NOMO-1 (cell line): ENCODE data around the gene LRFN2.

ENCODE experiments used
- DNase-seq, 2 experiments: peaks; one replicate each; lab custom pipeline; 2025; ENCODE audit not compliant: unreplicated experiment in 2 of 2; lab: John Stamatoyannopoulos, UW

The LRFN2 gene

GRCh38 chr6:40408786-40409542 is 178.2 kb downstream of the LRFN2 start:
- DNase-seq: no peak

GRCh38 chr6:40407239-40407638 is 179.9 kb downstream of the LRFN2 start:
- DNase-seq: no peak

GRCh38 chr6:40406175-40406574 is 181.0 kb downstream of the LRFN2 start:
- DNase-seq: no peak

- DNase-seq: no peak
These were observed 186.4 kb downstream of the LRFN2 start for GRCh38 chr6:40400738-40401137.

- no peak for DNase-seq
These were observed 187.2 kb downstream of the LRFN2 start for GRCh38 chr6:40399888-40400457.

GRCh38 chr6:40398810-40399477 is 188.2 kb downstream of the LRFN2 start:
- DNase-seq: no peak

GRCh38 chr6:40398034-40398691 is 189.0 kb downstream of the LRFN2 start:
- DNase-seq: no peak

GRCh38 chr6:40397287-40398033 is 189.7 kb downstream of the LRFN2 start:
- DNase-seq: no peak

- DNase-seq: no peak
These were observed 191.5 kb downstream of the LRFN2 start for GRCh38 chr6:40395698-40396076.

GRCh38 chr6:40395066-40395697 is 192.0 kb downstream of the LRFN2 start:
- no peak for DNase-seq

- DNase-seq: no peak
These were observed 192.8 kb downstream of the LRFN2 start for GRCh38 chr6:40394381-40394780.

GRCh38 chr6:40393641-40394040 is 193.5 kb downstream of the LRFN2 start:
- no peak for DNase-seq

- no peak for DNase-seq
These were observed 194.6 kb downstream of the LRFN2 start for GRCh38 chr6:40392589-40392988.

GRCh38 chr6:40391851-40392517 is 195.2 kb downstream of the LRFN2 start:
- DNase-seq: no peak

- DNase-seq: no peak
These were observed 196.1 kb downstream of the LRFN2 start for GRCh38 chr6:40391086-40391485.

- DNase-seq: no peak
These were observed 196.9 kb downstream of the LRFN2 start for GRCh38 chr6:40390144-40390800.

GRCh38 chr6:40389254-40389653 is 197.9 kb downstream of the LRFN2 start:
- DNase-seq: no peak

GRCh38 chr6:40387871-40388264 is 199.3 kb downstream of the LRFN2 start:
- no peak for DNase-seq

GRCh38 chr6:40387127-40387870 is 199.9 kb downstream of the LRFN2 start:
- no peak for DNase-seq
